Right lobe of liver (tissue), 6 donors: ENCODE results near the gene DOLPP1. TPM values are rescaled to one million over a fixed set of nuclear protein-coding genes. Genes with fewer than 3 reads are reported as not detected.

ENCODE experiments used
- ATAC-seq, 4 donors: fragments of 200-7000 bp; cut with Tn5 transposase; one replicate each; pipeline ENCODE4 v1.9.1; 2020; ENCODE audit warnings: mild to moderate bottlenecking in 4 of 4, moderate library complexity in 4 of 4
- DNase-seq, 3 donors: peaks; one replicate each; pipeline ENCODE4 v3.0.0-alpha.2; 2020
- H3K27ac ChIP-seq, 3 donors: fragments of 200-600 bp; one replicate each; pipeline ENCODE4 v1.8.0; 2022
- H3K27me3 ChIP-seq, 2 donors: fragments of 200-600 bp; one replicate each; pipeline ENCODE4 v1.8.0; 2022
- H3K36me3 ChIP-seq, 4 donors: fragments of 200-600 bp; sonication (generic) in 1 of 4; one replicate each; pipeline versions ENCODE4 v1.5.1 to v1.8.0; 2017 to 2022; ENCODE audit warnings: control low read depth in 1 of 4
- H3K4me1 ChIP-seq, 4 donors: fragments of 200-600 bp; sonication (generic) in 1 of 4; one replicate each; pipeline versions ENCODE4 v1.5.1 to v1.8.0; 2017 to 2022; ENCODE audit warnings: control low read depth in 1 of 4
- H3K4me3 ChIP-seq, 3 donors: fragments of 200-600 bp; one replicate each; pipeline ENCODE4 v1.8.0; 2022
- H3K9me3 ChIP-seq, 4 donors: fragments of 200-600 bp; sonication (generic) in 1 of 4; one replicate each; pipeline versions ENCODE4 v1.5.1 to v1.8.0; 2017 to 2022; ENCODE audit warnings: control low read depth in 1 of 4
- CTCF ChIP-seq, 4 donors: fragments of 200-600 bp in 3 of 4; fragments of 450-650 bp in 1 of 4; IDR thresholded peaks; one replicate each; pipeline versions ENCODE4 v1.5.1 to v1.8.0; 2016 to 2022; ENCODE audit warnings: antibody characterized with exemption in 4 of 4, mild to moderate bottlenecking in 2 of 4
- POLR2A ChIP-seq: fragments of 450-650 bp; IDR thresholded peaks from one replicate; pipeline ENCODE4 v1.6.1; 2017; ENCODE audit warnings: antibody characterized with exemption, mild to moderate bottlenecking
- WGBS: methylation state at CpG from one replicate; pipeline ENCODE4 v1.1.6; 2018; ENCODE audit warnings: low coverage, low lambda C conversion rate; ENCODE audit not compliant: insufficient coverage; ENCODE audit errors: missing lambda C conversion rate; 5-methylcytosine and 5-hydroxymethylcytosine counted together
- intact Hi-C, 2 donors: fragments of 100-400 bp; cut with DNase I; formaldehyde crosslinking; loops; one replicate each; pipeline versions ENCODE4 v1.11.2 to v1.14.1; 2022
- total RNA-seq, 6 experiments: library from RNA; depleted of rRNA in 2 of 6; stranded (reverse); fragments of >200 nt in 2 of 6; fragmentation: NEBNext Ultra II Directional in 3 of 6; extraction: Animal tissue kit (Norgen Biotek cat#: 25700) in 3 of 6; gene quantifications; one replicate each; pipeline versions ENCODE4 v1.1.0 to v1.2.4, GENCODE V29; 2016 to 2023
- donor health status: DM: no; HTN: yes; CAD: no.
- donor health status: DM: no; HTN: no; CAD: no.
- donor health status: DM: no; HTN: no; CAD: no.
- donor health status: DM: no; HTN: yes; CAD: no.
- donor health status: DM: no; HTN: yes; CAD: no.

Gene DOLPP1
- total RNA-seq, 6 experiments from 2014 or later: 10.1 to 16.8 (median 13.3) TPM

- ATAC-seq (no peak), DNase-seq (no peak)
- Histone ChIP-seq H3K4me1 (peaks cover 0 to 10% (median 5%) of the 10 kb centered on the region in 4 donors), H3K9me3 (no peaks in the 10 kb centered on the region), H3K27me3 (no peaks in the 10 kb centered on the region), H3K4me3 (no peak overlapping the region), H3K36me3 (peaks cover 0 to 18% (median 0%) of the 10 kb centered on the region in 4 donors), H3K27ac (no peak overlapping the region)
- WGBS: 66% methylated on average over 5 of the region's 5 CpGs
- intact Hi-C loops: no loop called here
- TF ChIP-seq POLR2A: no peak
- no peak for TF ChIP-seq CTCF (IDR thresholded peaks at IDR 0.05)
These were observed 26.6 kb upstream of the DOLPP1 start for GRCh38 chr9:129054163-129054851.

- DNase-seq: no peak
- TF ChIP-seq POLR2A: no peak
- no peak for TF ChIP-seq CTCF (IDR thresholded peaks at IDR 0.05)
- intact Hi-C loops: no loop called here
- Histone ChIP-seq H3K4me3 (no peak overlapping the region), H3K36me3 (peaks cover 0 to 25% (median 0%) of the 10 kb centered on the region in 4 donors), H3K27ac (no peak overlapping the region), H3K9me3 (no peaks in the 10 kb centered on the region), H3K27me3 (no peaks in the 10 kb centered on the region), H3K4me1 (peaks cover 0 to 12% (median 3%) of the 10 kb centered on the region in 4 donors)
- WGBS: 96% methylated on average over 10 of the region's 21 CpGs
- peak in 2 of 4 donors; percentile 31 to 60 for ATAC-seq
These were observed 21.7 kb upstream of the DOLPP1 start for GRCh38 chr9:129058965-129059795.

- DNase-seq (peak in 1 of 3 donors; percentile 44), ATAC-seq (no peak)
- Histone ChIP-seq H3K27me3 (no peaks in the 10 kb centered on the region), H3K4me3 (no peak overlapping the region), H3K9me3 (no peaks in the 10 kb centered on the region), H3K27ac (no peak overlapping the region), H3K36me3 (peaks cover 0 to 26% (median 0%) of the 10 kb centered on the region in 4 donors), H3K4me1 (peaks cover 0 to 17% (median 6%) of the 10 kb centered on the region in 4 donors)
- no peak for TF ChIP-seq CTCF (IDR thresholded peaks at IDR 0.05)
- no peak for TF ChIP-seq POLR2A
- WGBS: no CpG with 5 or more reads among the region's 37 CpGs
- intact Hi-C loops: no loop called here
These were observed 20.8 kb upstream of the DOLPP1 start for GRCh38 chr9:129059796-129060785.

- H3K36me3 ChIP-seq: peaks cover 0 to 28% (median 0%) of the 10 kb centered on the region in 4 donors
- 100% methylated on average over 1 of the region's 12 CpGs for WGBS
- ATAC-seq: no peak
- H3K9me3 ChIP-seq: no peaks in the 10 kb centered on the region
- no peak overlapping the region for H3K4me3 ChIP-seq
- peaks cover 0 to 22% (median 8%) of the 10 kb centered on the region in 4 donors for H3K4me1 ChIP-seq
- intact Hi-C loops: no loop called here
- no peak overlapping the region for H3K27ac ChIP-seq
- DNase-seq: no peak
- no peaks in the 10 kb centered on the region for H3K27me3 ChIP-seq
- no peak for TF ChIP-seq CTCF (IDR thresholded peaks at IDR 0.05)
- no peak for TF ChIP-seq POLR2A
These were observed 19.9 kb upstream of the DOLPP1 start for GRCh38 chr9:129060991-129061390.
